Measurements from ENCODE around the gene ECD. TPM values are rescaled to one million over a fixed set of nuclear protein-coding genes. Genes with fewer than 3 reads are reported as not detected.
A peak's percentile ranks its signal among the peaks of the same experiment; 100 is the strongest.

The ECD gene
- total RNA-seq, 1 donor from 2014 or later = 15.8 TPM

- no peaks in the 10 kb centered on the region for H3K27me3 ChIP-seq (ENCODE audit: low read depth)
- H3K27ac ChIP-seq (replicated peaks) = no peak overlapping the region
- DNase-seq = no peak
- peaks cover 11% of the 10 kb centered on the region for H3K4me1 ChIP-seq
- TF ChIP-seq CTCF (IDR thresholded peaks at IDR 0.05; ENCODE audit: borderline replicate concordance) = no peak
- no peak overlapping the region for H3K4me3 ChIP-seq
- intact Hi-C loops (cut with micrococcal nuclease) = no loop called here
- no peaks in the 10 kb centered on the region for H3K9me3 ChIP-seq (replicated peaks)
- H3K36me3 ChIP-seq = peaks cover 100% of the 10 kb centered on the region
These were observed 31.2 kb downstream of the ECD start for GRCh38 chr10:73136627-73137026.

GRCh38 chr10:73134727-73135126, 33.1 kb downstream of the ECD start:
- H3K27me3 ChIP-seq (ENCODE audit: low read depth) = no peaks in the 10 kb centered on the region
- no peak for DNase-seq
- H3K4me3 ChIP-seq = no peak overlapping the region
- no peaks in the 10 kb centered on the region for H3K9me3 ChIP-seq (replicated peaks)
- H3K27ac ChIP-seq (replicated peaks) = no peak overlapping the region
- TF ChIP-seq CTCF (IDR thresholded peaks at IDR 0.05; ENCODE audit: borderline replicate concordance) = no peak
- peaks cover 12% of the 10 kb centered on the region for H3K4me1 ChIP-seq
- peaks cover 100% of the 10 kb centered on the region for H3K36me3 ChIP-seq
- intact Hi-C loops (cut with micrococcal nuclease) = no loop called here

- DNase-seq = no peak
- Histone ChIP-seq H3K36me3 (peaks cover 94% of the 10 kb centered on the region), H3K27ac (replicated peaks) (peak overlapping the region; percentile 1), H3K9me3 (replicated peaks) (no peaks in the 10 kb centered on the region), H3K4me3 (no peak overlapping the region), H3K4me1 (peaks cover 12% of the 10 kb centered on the region), H3K27me3 (ENCODE audit: low read depth) (no peaks in the 10 kb centered on the region)
- no peak for TF ChIP-seq CTCF (IDR thresholded peaks at IDR 0.05; ENCODE audit: borderline replicate concordance)
- intact Hi-C loops (cut with micrococcal nuclease) = no loop called here
These were observed 35.7 kb downstream of the ECD start for GRCh38 chr10:73131913-73132686.

- peaks cover 94% of the 10 kb centered on the region for H3K36me3 ChIP-seq
- no peak for TF ChIP-seq CTCF (IDR thresholded peaks at IDR 0.05; ENCODE audit: borderline replicate concordance)
- H3K27me3 ChIP-seq (ENCODE audit: low read depth) = no peaks in the 10 kb centered on the region
- H3K4me3 ChIP-seq = no peak overlapping the region
- intact Hi-C loops (cut with micrococcal nuclease) = no loop called here
- no peaks in the 10 kb centered on the region for H3K9me3 ChIP-seq (replicated peaks)
- H3K4me1 ChIP-seq = peaks cover 12% of the 10 kb centered on the region
- peak overlapping the region; percentile 1 for H3K27ac ChIP-seq (replicated peaks)
- DNase-seq = no peak
These were observed 36.5 kb downstream of the ECD start for GRCh38 chr10:73131301-73131700.

GRCh38 chr10:73126343-73126742, 41.5 kb downstream of the ECD start:
- peaks cover 78% of the 10 kb centered on the region for H3K36me3 ChIP-seq
- no peak for DNase-seq
- no peak for TF ChIP-seq CTCF (IDR thresholded peaks at IDR 0.05; ENCODE audit: borderline replicate concordance)
- intact Hi-C loops (cut with micrococcal nuclease) = no loop called here
- H3K4me1 ChIP-seq = no peaks in the 10 kb centered on the region
- no peaks in the 10 kb centered on the region for H3K27me3 ChIP-seq (ENCODE audit: low read depth)
- no peak overlapping the region for H3K4me3 ChIP-seq
- H3K27ac ChIP-seq (replicated peaks) = no peak overlapping the region
- H3K9me3 ChIP-seq (replicated peaks) = no peaks in the 10 kb centered on the region

All from left ventricle myocardium inferior (tissue), 1 donor.